Measurements from ENCODE around the gene CAMSAP2. TPM values are rescaled to one million over a fixed set of nuclear protein-coding genes. Genes with fewer than 3 reads are reported as not detected.

The CAMSAP2 gene
- total RNA-seq, 1 experiment from 2014 or later, result 28.6 TPM

DNA sequence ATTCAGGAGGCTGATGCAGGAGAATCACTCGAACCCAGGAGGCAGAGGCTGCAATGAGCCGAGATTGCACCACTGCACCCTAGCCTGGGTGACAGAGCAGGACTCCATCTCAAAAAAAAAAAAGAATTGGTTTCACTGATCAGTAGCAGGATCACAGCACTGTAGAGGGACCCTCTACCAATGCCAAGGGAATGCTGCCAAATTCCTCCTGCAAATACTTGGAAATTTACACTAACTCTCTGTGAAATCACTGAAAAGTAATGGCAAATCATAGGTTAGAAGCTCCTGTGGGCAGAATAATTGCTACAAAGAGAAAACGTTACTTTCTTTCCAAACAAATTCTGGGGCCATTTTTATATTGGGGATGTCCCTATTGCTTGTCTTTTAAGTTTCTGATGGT is 127.4 kb downstream of the CAMSAP2 start:
- intact Hi-C loops (cut with micrococcal nuclease), result loop anchor here (10.0 kb wide), 1 partner anchor 179 kb away; no protein-coding TSS in a partner anchor
- TF ChIP-seq, protein P1, sequence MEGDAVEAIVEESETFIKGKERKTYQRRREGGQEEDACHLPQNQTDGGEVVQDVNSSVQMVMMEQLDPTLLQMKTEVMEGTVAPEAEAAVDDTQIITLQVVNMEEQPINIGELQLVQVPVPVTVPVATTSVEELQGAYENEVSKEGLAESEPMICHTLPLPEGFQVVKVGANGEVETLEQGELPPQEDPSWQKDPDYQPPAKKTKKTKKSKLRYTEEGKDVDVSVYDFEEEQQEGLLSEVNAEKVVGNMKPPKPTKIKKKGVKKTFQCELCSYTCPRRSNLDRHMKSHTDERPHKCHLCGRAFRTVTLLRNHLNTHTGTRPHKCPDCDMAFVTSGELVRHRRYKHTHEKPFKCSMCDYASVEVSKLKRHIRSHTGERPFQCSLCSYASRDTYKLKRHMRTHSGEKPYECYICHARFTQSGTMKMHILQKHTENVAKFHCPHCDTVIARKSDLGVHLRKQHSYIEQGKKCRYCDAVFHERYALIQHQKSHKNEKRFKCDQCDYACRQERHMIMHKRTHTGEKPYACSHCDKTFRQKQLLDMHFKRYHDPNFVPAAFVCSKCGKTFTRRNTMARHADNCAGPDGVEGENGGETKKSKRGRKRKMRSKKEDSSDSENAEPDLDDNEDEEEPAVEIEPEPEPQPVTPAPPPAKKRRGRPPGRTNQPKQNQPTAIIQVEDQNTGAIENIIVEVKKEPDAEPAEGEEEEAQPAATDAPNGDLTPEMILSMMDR (conservative IDR thresholded peaks at IDR 0.05; ENCODE audit: low read depth, low read length), result no peak
- TF ChIP-seq EZH2 (IDR thresholded peaks at IDR 0.05; ENCODE audit: low read length, unreplicated experiment) (no peak), EZH2phosphoT487 (IDR thresholded peaks at IDR 0.05; ENCODE audit: borderline replicate concordance, low read length) (no peak)
- Histone ChIP-seq H3K79me2 (ENCODE audit: low read length) (no peaks in the 10 kb centered on the region), H3K9me3 (ENCODE audit: low read length) (no peaks in the 10 kb centered on the region), H2AFZ (ENCODE audit: low read length) (no peak overlapping the region), H3K27me3 (ENCODE audit: low read length) (peaks cover 52% of the 10 kb centered on the region), H3K27ac (ENCODE audit: low read length) (no peak overlapping the region), H3F3A (ENCODE audit: low read length, unreplicated experiment) (no peaks in the 10 kb centered on the region), H3K9me2 (replicated peaks; ENCODE audit: low read length) (no peaks in the 10 kb centered on the region), H3K9ac (ENCODE audit: low read length) (no peak overlapping the region), H4K20me1 (ENCODE audit: low read length) (no peaks in the 10 kb centered on the region), H3K36me3 (ENCODE audit: low read depth, low read length) (no peaks in the 10 kb centered on the region), H3K4me1 (ENCODE audit: insufficient read depth, low read length) (no peaks in the 10 kb centered on the region), H3K4me2 (ENCODE audit: low read length) (no peak overlapping the region), H3K4me3 (ENCODE audit: low read length) (no peak overlapping the region)
- no TSS peak for BruUV-seq (replicated peaks)
- ChIA-PET POLR2A (ENCODE audit: unreplicated experiment) (interaction anchor here (0.6 to 1.2 kb wide), 2 partner anchors 16 to 168 kb away, joined by 3 read pairs; no protein-coding TSS in a partner anchor), CTCF (interaction anchor here (0.7 kb wide), 1 partner anchor 138 kb away, joined by 5 read pairs; no protein-coding TSS in a partner anchor)
- no peak for ATAC-seq
- DNase-seq, result no peak

DNA sequence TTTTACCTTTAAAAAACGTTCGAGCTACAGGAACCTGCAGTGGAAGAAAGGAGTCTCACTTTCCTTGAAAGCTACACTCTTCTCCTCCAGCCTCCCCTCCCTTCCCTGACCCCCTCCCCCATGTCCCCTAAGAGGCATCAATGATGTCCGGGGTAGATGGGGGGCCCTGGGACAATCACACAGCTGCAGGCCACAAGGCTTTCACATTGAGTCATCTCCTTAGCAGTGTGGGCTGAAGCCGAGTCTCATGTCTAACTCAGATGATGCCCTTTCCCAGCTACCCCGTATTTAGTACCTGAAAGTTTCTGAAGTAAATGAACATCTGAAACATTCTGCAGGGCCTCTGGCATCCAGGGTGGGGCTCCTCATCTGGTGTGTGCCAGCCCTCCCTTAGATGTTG is 127.8 kb downstream of the CAMSAP2 start:
- DNase-seq, result no peak
- intact Hi-C loops (cut with micrococcal nuclease), result loop anchor here (10.0 kb wide), 1 partner anchor 178 kb away; no protein-coding TSS in a partner anchor
- H3K9me2 ChIP-seq (replicated peaks; ENCODE audit: low read length), result no peaks in the 10 kb centered on the region
- CTCF ChIA-PET, result interaction anchor here (0.7 kb wide), 1 partner anchor 139 kb away, joined by 5 read pairs; no protein-coding TSS in a partner anchor
- H3K36me3 ChIP-seq (ENCODE audit: low read depth, low read length), result no peaks in the 10 kb centered on the region
- POLR2A ChIA-PET (ENCODE audit: unreplicated experiment), result interaction anchor here (0.6 to 1.2 kb wide), 2 partner anchors 16 to 167 kb away, joined by 3 read pairs; no protein-coding TSS in a partner anchor
- H3K27ac ChIP-seq (ENCODE audit: low read length), result no peak overlapping the region
- H3K79me2 ChIP-seq (ENCODE audit: low read length), result no peaks in the 10 kb centered on the region
- TF ChIP-seq, protein P1 (conservative IDR thresholded peaks at IDR 0.05; ENCODE audit: low read depth, low read length), result no peak
- TF ChIP-seq EZH2phosphoT487 (IDR thresholded peaks at IDR 0.05; ENCODE audit: borderline replicate concordance, low read length) (no peak), EZH2 (IDR thresholded peaks at IDR 0.05; ENCODE audit: low read length, unreplicated experiment) (no peak)
- no peaks in the 10 kb centered on the region for H4K20me1 ChIP-seq (ENCODE audit: low read length)
- no peak overlapping the region for H2AFZ ChIP-seq (ENCODE audit: low read length)
- no peak overlapping the region for H3K4me2 ChIP-seq (ENCODE audit: low read length)
- peak; percentile 25 for ATAC-seq
- H3F3A ChIP-seq (ENCODE audit: low read length, unreplicated experiment), result no peaks in the 10 kb centered on the region
- no TSS peak for BruUV-seq (replicated peaks)
- no peaks in the 10 kb centered on the region for H3K4me1 ChIP-seq (ENCODE audit: insufficient read depth, low read length)
- H3K4me3 ChIP-seq (ENCODE audit: low read length), result no peak overlapping the region
- H3K27me3 ChIP-seq (ENCODE audit: low read length), result peaks cover 55% of the 10 kb centered on the region
- no peaks in the 10 kb centered on the region for H3K9me3 ChIP-seq (ENCODE audit: low read length)
- H3K9ac ChIP-seq (ENCODE audit: low read length), result no peak overlapping the region
